A673 (cell line): ENCODE data around the gene TFR2.

Experiments used
- EZH2 ChIP-seq: fragments of 200-600 bp; sonication (generic); IDR thresholded peaks from 2 replicates; pipeline ENCODE4 v1.6.1; 2017; ENCODE audit warnings: borderline replicate concordance, low read depth, mild to moderate bottlenecking, mixed read lengths, antibody characterized with exemption, low read length; ENCODE audit not compliant: poor library complexity, severe bottlenecking
- TF ChIP-seq, protein P1 (sequence below): fragments of 300-800, 200-600 bp; sonication (generic); conservative IDR thresholded peaks from 2 replicates; pipeline ENCODE4 v1.5.1; 2017; ENCODE audit warnings: low read depth, mild to moderate bottlenecking, antibody characterized with exemption, low read length, moderate library complexity, mixed read lengths

DNA sequence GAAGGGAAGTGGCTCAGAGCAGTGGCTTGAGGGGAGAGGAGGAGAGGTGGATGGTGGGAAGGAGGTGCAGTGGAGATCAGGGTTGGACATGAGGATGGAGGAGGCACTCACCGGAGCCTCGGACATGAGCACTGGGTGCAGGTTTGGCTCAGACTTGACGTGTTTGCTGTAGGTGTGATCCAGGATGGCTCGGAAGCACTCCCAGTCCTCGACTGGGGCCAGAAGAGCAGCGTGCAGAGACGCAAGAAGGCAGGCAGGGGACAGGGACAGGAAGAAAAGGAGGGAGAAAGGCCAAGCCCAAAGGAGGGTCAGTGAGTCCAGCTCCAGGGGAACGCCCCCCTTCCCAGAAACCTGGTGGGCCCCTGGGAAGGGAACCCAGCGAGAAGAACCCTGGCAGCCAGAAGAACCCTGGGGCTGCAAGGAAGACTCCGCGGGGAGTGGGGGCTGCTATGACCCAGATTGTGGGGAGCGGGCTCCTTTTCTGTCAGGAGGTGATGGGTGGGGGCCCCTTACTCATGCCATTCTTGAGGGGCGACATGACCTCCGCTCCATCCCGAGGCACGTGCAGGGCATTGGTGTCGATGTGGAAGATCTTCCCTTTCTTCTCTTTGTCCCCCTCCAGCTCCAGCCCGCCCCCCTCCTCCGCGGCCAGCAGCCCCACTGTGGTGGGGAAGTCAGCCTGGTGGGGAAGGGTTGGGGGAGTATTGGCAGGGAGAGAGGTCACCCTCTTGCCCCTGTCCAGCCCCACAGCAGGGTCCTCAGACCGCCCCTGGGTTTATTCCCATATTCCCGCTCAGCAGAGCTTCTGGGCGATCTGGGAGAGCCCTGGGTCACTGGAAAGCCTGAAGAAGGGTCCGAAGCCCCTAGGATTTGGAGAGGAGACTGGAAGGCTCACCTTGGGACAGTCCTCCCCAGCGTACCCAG is 13.8 kb upstream of the TFR2 start:
- TF ChIP-seq, protein P1, sequence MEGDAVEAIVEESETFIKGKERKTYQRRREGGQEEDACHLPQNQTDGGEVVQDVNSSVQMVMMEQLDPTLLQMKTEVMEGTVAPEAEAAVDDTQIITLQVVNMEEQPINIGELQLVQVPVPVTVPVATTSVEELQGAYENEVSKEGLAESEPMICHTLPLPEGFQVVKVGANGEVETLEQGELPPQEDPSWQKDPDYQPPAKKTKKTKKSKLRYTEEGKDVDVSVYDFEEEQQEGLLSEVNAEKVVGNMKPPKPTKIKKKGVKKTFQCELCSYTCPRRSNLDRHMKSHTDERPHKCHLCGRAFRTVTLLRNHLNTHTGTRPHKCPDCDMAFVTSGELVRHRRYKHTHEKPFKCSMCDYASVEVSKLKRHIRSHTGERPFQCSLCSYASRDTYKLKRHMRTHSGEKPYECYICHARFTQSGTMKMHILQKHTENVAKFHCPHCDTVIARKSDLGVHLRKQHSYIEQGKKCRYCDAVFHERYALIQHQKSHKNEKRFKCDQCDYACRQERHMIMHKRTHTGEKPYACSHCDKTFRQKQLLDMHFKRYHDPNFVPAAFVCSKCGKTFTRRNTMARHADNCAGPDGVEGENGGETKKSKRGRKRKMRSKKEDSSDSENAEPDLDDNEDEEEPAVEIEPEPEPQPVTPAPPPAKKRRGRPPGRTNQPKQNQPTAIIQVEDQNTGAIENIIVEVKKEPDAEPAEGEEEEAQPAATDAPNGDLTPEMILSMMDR = no peak
- TF ChIP-seq EZH2 = no peak
